A673 (cell line): Measurements from ENCODE around the gene HOXB3. TPM values are rescaled to one million over a fixed set of nuclear protein-coding genes. Genes with fewer than 3 reads are reported as not detected.

ENCODE experiments used
- BruUV-seq: library from RNA; stranded (reverse); fragments of 400-500 nt; replicated peaks from 2 replicates; lab custom pipeline; 2021; lab: Mats Ljungman, UMichigan
- CTCF ChIA-PET: fragments of 300-600 bp; sonication (Branson Sonifier 250); formaldehyde crosslinking; loops from one replicate; lab custom pipeline; 2022; ENCODE audit warnings: antibody characterized with exemption; lab: Charles Lee
- POLR2A ChIA-PET: fragments of 300-600 bp; sonication (Branson Sonifier 250); formaldehyde crosslinking; loops from one replicate; lab custom pipeline; 2022; ENCODE audit warnings: antibody characterized with exemption; ENCODE audit not compliant: low non-redundant PET; lab: Charles Lee
- DNase-seq: peaks from one replicate; pipeline ENCODE4 v3.0.0-alpha.2; 2015; ENCODE audit warnings: low spot score
- H3K27ac ChIP-seq: fragments of 200-600 bp; sonication (generic); 2 replicates; pipeline ENCODE4 v1.5.1; 2016; ENCODE audit warnings: mixed run types, low read depth, mild to moderate bottlenecking, mixed read lengths, antibody characterized with exemption, low read length; ENCODE audit not compliant: poor library complexity, severe bottlenecking
- H3K27me3 ChIP-seq: fragments of 200-600 bp; sonication (generic); replicated peaks from 2 replicates; pipeline ENCODE4 v1.6.1; 2017; ENCODE audit warnings: mixed run types, low read depth, mild to moderate bottlenecking, mixed read lengths, antibody characterized with exemption, low read length; ENCODE audit not compliant: insufficient read depth, poor library complexity
- H3K36me3 ChIP-seq: fragments of 200-600 bp; sonication (generic); 2 replicates; pipeline ENCODE4 v1.6.1; 2016; ENCODE audit warnings: mixed run types, mild to moderate bottlenecking, mixed read lengths, antibody characterized with exemption, low read length; ENCODE audit not compliant: insufficient read depth, poor library complexity, severe bottlenecking
- H3K4me1 ChIP-seq: fragments of 200-600 bp; sonication (generic); 2 replicates; pipeline ENCODE4 v1.6.1; 2017; ENCODE audit warnings: mixed run types, mild to moderate bottlenecking, mixed read lengths, antibody characterized with exemption, low read length; ENCODE audit not compliant: insufficient read depth, poor library complexity, severe bottlenecking
- H3K4me3 ChIP-seq: fragments of 200-600 bp; sonication (generic); 2 replicates; pipeline ENCODE4 v1.5.1; 2016; ENCODE audit warnings: low read depth, mixed run types, mild to moderate bottlenecking, mixed read lengths, low read length; ENCODE audit not compliant: poor library complexity, severe bottlenecking
- H3K9me3 ChIP-seq: fragments of 200-600 bp; sonication (generic); 2 replicates; pipeline ENCODE4 v1.6.1; 2016; ENCODE audit warnings: mixed run types, low read depth, mild to moderate bottlenecking, mixed read lengths, antibody characterized with exemption, low read length; ENCODE audit not compliant: poor library complexity, severe bottlenecking
- CTCF ChIP-seq: fragments of 300-800, 200-600 bp; sonication (generic); conservative IDR thresholded peaks from 2 replicates; pipeline ENCODE4 v1.5.1; 2017; ENCODE audit warnings: low read depth, mild to moderate bottlenecking, antibody characterized with exemption, low read length, moderate library complexity, mixed read lengths
- EZH2 ChIP-seq: fragments of 200-600 bp; sonication (generic); IDR thresholded peaks from 2 replicates; pipeline ENCODE4 v1.6.1; 2017; ENCODE audit warnings: borderline replicate concordance, low read depth, mild to moderate bottlenecking, mixed read lengths, antibody characterized with exemption, low read length; ENCODE audit not compliant: poor library complexity, severe bottlenecking
- intact Hi-C: fragments of 100-400 bp; cut with micrococcal nuclease; formaldehyde crosslinking; loops from one replicate; pipeline ENCODE4 v1.10.0; 2022; ENCODE audit not compliant: unreplicated experiment
- total RNA-seq: library from RNA; stranded (reverse); gene quantifications from 2 replicates; pipeline ENCODE4 v1.2.3, GENCODE V29; 2021

The HOXB3 gene
- total RNA-seq, 1 experiment from 2014 or later = 40.7 TPM

DNA sequence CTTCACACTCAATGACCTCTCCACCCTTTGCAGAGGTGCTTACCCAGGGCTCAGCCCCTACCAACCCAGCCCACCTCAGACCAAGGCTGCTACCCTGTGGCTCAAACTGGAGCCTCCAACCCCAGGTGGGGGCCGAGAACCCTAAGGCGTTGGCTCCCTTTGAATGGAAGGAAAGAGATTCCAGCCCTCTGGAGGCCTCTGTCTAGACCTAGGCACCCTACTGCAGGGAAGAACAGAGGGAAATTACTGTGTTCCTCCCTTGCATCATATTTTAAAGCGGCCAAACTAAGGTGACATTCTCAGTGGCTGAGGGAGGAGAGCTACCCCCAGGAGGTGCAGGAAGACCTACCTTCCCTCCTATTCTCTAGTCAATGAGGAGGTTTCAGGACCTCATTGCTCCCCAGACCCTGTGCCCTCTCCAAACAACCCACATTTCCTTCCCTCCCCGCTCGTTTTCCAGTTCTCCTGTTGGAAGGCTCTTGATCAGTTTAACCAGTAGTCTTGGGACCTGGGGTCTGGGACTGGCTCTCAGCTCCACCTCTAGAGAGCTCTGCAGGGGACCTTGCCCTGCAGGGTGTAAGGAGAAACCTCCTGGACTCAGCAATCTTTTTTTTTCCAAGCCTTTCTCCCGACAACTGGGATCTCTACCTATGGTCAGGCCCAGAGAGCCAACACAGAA is 30.6 kb upstream of the HOXB3 start:
- DNase-seq = no peak
- Histone ChIP-seq H3K27ac (no peak overlapping the region), H3K4me3 (no peak overlapping the region), H3K4me1 (peaks cover 26% of the 10 kb centered on the region), H3K27me3 (no peaks in the 10 kb centered on the region), H3K9me3 (no peaks in the 10 kb centered on the region), H3K36me3 (no peaks in the 10 kb centered on the region)
- ChIA-PET CTCF (no interaction called here), POLR2A (no interaction called here)
- intact Hi-C loops = no loop called here
- no TSS peak for BruUV-seq
- TF ChIP-seq CTCF (no peak), EZH2 (no peak)

DNA sequence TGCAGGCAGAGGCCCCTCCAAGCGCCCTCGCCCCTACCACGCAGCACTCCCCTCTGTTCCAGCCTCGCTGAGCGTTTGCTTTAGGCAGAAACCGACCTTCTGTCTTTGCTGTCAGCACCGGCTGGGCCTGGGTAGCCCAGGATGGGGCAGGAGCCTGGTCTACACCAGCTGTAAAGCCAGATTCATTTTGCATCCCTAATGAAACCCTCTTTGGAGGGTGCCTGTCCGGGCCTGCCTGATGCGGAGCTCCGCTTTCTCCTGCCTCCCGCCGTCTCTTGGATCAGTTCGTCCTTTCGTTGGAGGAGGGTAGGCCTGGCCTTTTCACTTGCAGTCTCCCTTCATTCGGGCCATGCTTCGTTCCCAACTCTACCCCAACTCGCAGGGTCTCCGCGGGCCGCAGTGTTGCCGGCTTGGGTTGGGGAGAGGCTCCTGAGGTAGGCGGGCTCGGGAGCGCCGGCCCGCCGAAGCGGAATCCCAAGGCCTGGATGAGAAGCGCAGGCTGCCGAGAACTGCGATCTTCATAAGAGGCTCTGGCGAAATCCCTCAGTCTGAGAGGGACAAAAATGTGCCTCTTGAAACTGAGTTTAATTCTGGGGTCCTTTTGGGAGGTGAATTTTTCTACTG is 29.9 kb upstream of the HOXB3 start:
- no peaks in the 10 kb centered on the region for H3K27me3 ChIP-seq
- intact Hi-C loops = loop anchor here (2.0 to 5.0 kb wide), 5 partner anchors 283 to 595 kb away; no protein-coding TSS in a partner anchor
- no peak overlapping the region for H3K27ac ChIP-seq
- no peaks in the 10 kb centered on the region for H3K36me3 ChIP-seq
- no peaks in the 10 kb centered on the region for H3K9me3 ChIP-seq
- CTCF ChIA-PET = interaction anchor here (1.7 kb wide), 1 partner anchor 268 kb away, joined by 4 read pairs; no protein-coding TSS in a partner anchor
- H3K4me3 ChIP-seq = no peak overlapping the region
- no peak for TF ChIP-seq CTCF
- TF ChIP-seq EZH2 = no peak
- DNase-seq = no peak
- no TSS peak for BruUV-seq
- POLR2A ChIA-PET = no interaction called here
- H3K4me1 ChIP-seq = peaks cover 30% of the 10 kb centered on the region

DNA sequence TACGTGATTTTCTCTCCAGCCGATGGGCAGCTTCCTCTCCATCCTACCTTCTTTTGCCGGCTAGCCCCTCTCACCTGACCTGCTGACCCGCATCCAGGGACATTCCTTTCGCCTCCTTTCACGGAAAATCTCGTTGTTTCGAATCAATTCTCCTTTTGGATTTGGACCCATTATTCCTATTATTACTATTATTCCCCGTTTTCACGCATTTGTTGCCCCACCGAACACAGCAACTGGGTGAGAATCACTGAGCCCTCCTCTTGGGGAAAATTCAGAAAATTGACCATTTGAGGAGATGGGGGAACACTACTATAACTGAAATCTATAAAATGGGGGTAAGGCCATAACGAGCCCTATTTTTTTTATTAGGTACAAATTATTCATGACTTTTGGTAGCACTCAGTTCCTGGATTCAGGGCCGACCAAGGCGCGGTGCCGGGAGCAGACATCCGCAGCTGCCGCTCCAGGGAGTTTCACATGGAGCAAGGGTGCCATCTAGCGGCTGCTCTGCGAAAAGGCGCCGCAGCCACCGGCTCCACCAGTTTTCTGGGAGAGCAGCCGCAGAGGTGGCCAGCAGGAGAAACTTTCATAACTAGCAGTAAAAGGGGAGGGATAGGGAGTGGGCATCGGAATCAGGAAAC is 28.3 kb upstream of the HOXB3 start:
- no peaks in the 10 kb centered on the region for H3K27me3 ChIP-seq
- CTCF ChIA-PET = interaction anchor here (0.6 to 1.7 kb wide), 6 partner anchors 17 to 666 kb away, joined by 3 to 4 read pairs (median 3); no protein-coding TSS in a partner anchor
- DNase-seq = peak; percentile 93
- H3K36me3 ChIP-seq = no peaks in the 10 kb centered on the region
- intact Hi-C loops = loop anchor here (1.0 to 5.0 kb wide), 6 partner anchors 281 to 594 kb away; no protein-coding TSS in a partner anchor
- peak; percentile 98 for TF ChIP-seq CTCF
- no peak for TF ChIP-seq EZH2
- H3K4me1 ChIP-seq = peaks cover 17% of the 10 kb centered on the region
- no peak overlapping the region for H3K27ac ChIP-seq
- peak overlapping the region; percentile 49 for H3K4me3 ChIP-seq
- H3K9me3 ChIP-seq = no peaks in the 10 kb centered on the region
- POLR2A ChIA-PET = no interaction called here
- no TSS peak for BruUV-seq
